ENCODE measurements around the gene RNF6.

Gene RNF6

DNA sequence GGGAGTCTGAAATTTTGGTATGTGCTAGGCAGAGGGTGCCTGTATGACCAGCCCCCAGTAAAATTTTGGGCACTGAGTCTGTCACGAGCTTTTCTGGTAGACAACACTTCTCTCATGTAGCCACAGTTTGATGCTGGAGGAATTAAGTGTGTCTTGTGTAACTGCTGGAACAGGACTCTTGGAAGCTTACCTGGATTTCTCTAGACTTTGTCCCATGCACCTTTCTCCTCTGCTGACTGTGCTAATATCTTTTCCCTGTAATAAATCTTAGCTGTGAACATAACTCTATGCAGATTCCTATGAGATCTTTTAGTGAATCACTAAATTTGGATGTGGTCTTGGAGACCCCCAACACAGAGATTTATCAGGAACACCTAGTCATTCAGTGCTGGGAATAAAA is 13.8 kb downstream of the RNF6 start:
- Histone ChIP-seq H3K4me1 (ENCODE audit: control insufficient read depth in 1 of 2, insufficient read depth in 2 of 2, low read length in 2 of 2) (no peaks in the 10 kb centered on the region), H3K9me3 (ENCODE audit: control insufficient read depth in 1 of 2, low read length in 2 of 2) (no peaks in the 10 kb centered on the region), H3K9ac (ENCODE audit: low read depth in 1 of 2, low read length in 2 of 2) (no peak overlapping the region), H3K27ac (ENCODE audit: low read depth, low read length) (no peak overlapping the region), H3K27me3 (ENCODE audit: control insufficient read depth in 1 of 2, insufficient read depth in 2 of 2, low read length in 2 of 2) (no peaks in the 10 kb centered on the region), H3K36me3 (ENCODE audit: control insufficient read depth in 1 of 2, insufficient read depth in 2 of 2, low read length in 2 of 2) (peaks cover 13 to 43% of the 10 kb centered on the region in 2 donors), H3K4me3 (ENCODE audit: low read depth in 1 of 2, low read length in 2 of 2) (no peak overlapping the region)

DNA sequence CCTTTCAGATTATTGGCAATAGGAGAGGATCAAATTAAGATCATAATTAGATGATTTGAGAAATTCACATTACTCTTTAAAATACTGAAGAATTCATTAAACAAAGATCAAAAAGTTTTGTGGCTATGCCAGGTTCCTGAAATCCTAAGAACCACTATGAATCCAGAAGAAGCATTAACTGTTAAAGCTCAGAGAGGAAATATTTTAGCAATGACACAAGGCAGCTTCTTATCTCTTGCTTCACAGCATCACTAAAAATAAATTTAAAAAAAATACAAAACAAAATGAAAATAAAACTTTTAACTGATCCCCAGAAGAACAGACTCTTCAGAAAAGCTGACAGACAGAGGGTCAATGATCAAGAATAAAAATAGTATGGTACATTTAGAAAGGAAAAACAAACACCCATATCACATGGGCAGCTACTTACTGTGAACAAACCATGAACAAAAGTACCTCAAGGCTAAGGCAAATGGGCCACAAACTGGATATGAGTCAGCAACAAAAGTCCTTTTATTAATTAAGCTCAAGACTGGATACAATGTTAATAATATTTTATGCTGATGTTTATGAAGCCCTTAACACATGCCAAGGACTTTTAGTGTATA is 19.6 kb downstream of the RNF6 start:
- H3K27me3 ChIP-seq (ENCODE audit: control insufficient read depth in 1 of 2, insufficient read depth in 2 of 2, low read length in 2 of 2): no peaks in the 10 kb centered on the region
- peaks cover 1 to 6% of the 10 kb centered on the region in 2 donors for H3K36me3 ChIP-seq (ENCODE audit: control insufficient read depth in 1 of 2, insufficient read depth in 2 of 2, low read length in 2 of 2)
- no peak overlapping the region for H3K4me3 ChIP-seq (ENCODE audit: low read depth in 1 of 2, low read length in 2 of 2)
- H3K4me1 ChIP-seq (ENCODE audit: control insufficient read depth in 1 of 2, insufficient read depth in 2 of 2, low read length in 2 of 2): no peaks in the 10 kb centered on the region
- H3K9me3 ChIP-seq (ENCODE audit: control insufficient read depth in 1 of 2, low read length in 2 of 2): no peaks in the 10 kb centered on the region
- no peak overlapping the region for H3K27ac ChIP-seq (ENCODE audit: low read depth, low read length)
- H3K9ac ChIP-seq (ENCODE audit: low read depth in 1 of 2, low read length in 2 of 2): no peak overlapping the region

DNA sequence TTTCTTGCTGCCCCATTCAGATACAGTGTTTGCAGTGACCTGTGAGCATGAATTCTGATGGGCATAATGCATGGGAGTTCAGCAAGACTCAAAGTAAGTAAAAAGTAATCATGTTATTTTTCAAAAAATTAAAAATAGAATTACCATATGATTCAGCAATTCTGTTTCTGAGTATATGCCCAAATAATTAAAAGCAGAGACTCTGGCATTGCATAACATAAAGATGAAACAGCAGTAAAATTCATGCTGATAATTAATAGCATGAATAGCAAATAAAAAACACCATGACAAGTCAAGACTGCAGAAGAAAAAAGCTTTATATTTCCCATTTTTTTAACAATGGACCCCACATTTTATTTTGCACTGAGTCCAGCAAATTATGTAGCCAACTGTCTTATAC is 21.3 kb downstream of the RNF6 start:
- no peaks in the 10 kb centered on the region for H3K4me1 ChIP-seq (ENCODE audit: control insufficient read depth in 1 of 2, insufficient read depth in 2 of 2, low read length in 2 of 2)
- H3K27ac ChIP-seq (ENCODE audit: low read depth, low read length): no peak overlapping the region
- peaks cover 0 to 4% of the 10 kb centered on the region in 2 donors for H3K36me3 ChIP-seq (ENCODE audit: control insufficient read depth in 1 of 2, insufficient read depth in 2 of 2, low read length in 2 of 2)
- H3K9me3 ChIP-seq (ENCODE audit: control insufficient read depth in 1 of 2, low read length in 2 of 2): peaks cover 0 to 5% of the 10 kb centered on the region in 2 donors
- H3K27me3 ChIP-seq (ENCODE audit: control insufficient read depth in 1 of 2, insufficient read depth in 2 of 2, low read length in 2 of 2): no peaks in the 10 kb centered on the region
- no peak overlapping the region for H3K9ac ChIP-seq (ENCODE audit: low read depth in 1 of 2, low read length in 2 of 2)
- no peak overlapping the region for H3K4me3 ChIP-seq (ENCODE audit: low read depth in 1 of 2, low read length in 2 of 2)

DNA sequence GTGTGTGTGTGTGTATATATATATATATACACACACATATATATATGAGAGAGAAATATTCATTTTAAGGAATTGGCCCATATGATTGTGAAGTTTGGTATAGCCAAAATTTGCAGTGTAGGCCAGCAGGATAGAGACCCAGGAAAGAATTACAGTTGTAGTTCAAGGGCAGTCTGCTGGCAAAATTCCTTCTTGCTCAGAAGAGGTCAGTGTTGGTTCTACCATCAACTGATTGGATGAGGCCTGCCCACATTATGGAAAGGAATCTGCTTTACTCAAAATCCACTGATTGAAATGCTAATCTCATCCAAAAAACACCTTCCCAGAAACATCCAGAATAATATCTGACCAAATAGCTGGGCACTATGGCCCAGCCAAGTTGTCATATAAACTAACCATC is 24.0 kb downstream of the RNF6 start:
- no peaks in the 10 kb centered on the region for H3K27me3 ChIP-seq (ENCODE audit: control insufficient read depth in 1 of 2, insufficient read depth in 2 of 2, low read length in 2 of 2)

GRCh38 chr13:26197298-26197697 is 24.8 kb downstream of the RNF6 start:
- no peak overlapping the region for H3K4me3 ChIP-seq (ENCODE audit: low read depth in 1 of 2, low read length in 2 of 2)
- H3K27ac ChIP-seq (ENCODE audit: low read depth, low read length): no peak overlapping the region
- H3K36me3 ChIP-seq (ENCODE audit: control insufficient read depth in 1 of 2, insufficient read depth in 2 of 2, low read length in 2 of 2): no peaks in the 10 kb centered on the region
- no peaks in the 10 kb centered on the region for H3K4me1 ChIP-seq (ENCODE audit: control insufficient read depth in 1 of 2, insufficient read depth in 2 of 2, low read length in 2 of 2)
- H3K9ac ChIP-seq (ENCODE audit: low read depth in 1 of 2, low read length in 2 of 2): no peak overlapping the region
- no peaks in the 10 kb centered on the region for H3K27me3 ChIP-seq (ENCODE audit: control insufficient read depth in 1 of 2, insufficient read depth in 2 of 2, low read length in 2 of 2)
- peaks cover 0 to 11% of the 10 kb centered on the region in 2 donors for H3K9me3 ChIP-seq (ENCODE audit: control insufficient read depth in 1 of 2, low read length in 2 of 2)

More for the DNA sequence above, 24.0 kb downstream of the RNF6 start:
- no peaks in the 10 kb centered on the region for H3K4me1 ChIP-seq (ENCODE audit: control insufficient read depth in 1 of 2, insufficient read depth in 2 of 2, low read length in 2 of 2)
- peaks cover 0 to 3% of the 10 kb centered on the region in 2 donors for H3K36me3 ChIP-seq (ENCODE audit: control insufficient read depth in 1 of 2, insufficient read depth in 2 of 2, low read length in 2 of 2)
- H3K9ac ChIP-seq (ENCODE audit: low read depth in 1 of 2, low read length in 2 of 2): no peak overlapping the region
- H3K4me3 ChIP-seq (ENCODE audit: low read depth in 1 of 2, low read length in 2 of 2): no peak overlapping the region
- H3K9me3 ChIP-seq (ENCODE audit: control insufficient read depth in 1 of 2, low read length in 2 of 2): peaks cover 0 to 11% of the 10 kb centered on the region in 2 donors
- no peak overlapping the region for H3K27ac ChIP-seq (ENCODE audit: low read depth, low read length)

GRCh38 chr13:26186995-26187394 is 35.1 kb downstream of the RNF6 start:
- H3K9ac ChIP-seq (ENCODE audit: low read depth in 1 of 2, low read length in 2 of 2): peak overlapping the region; percentile 41 to 76
- peak overlapping the region; percentile 50 to 79 for H3K4me3 ChIP-seq (ENCODE audit: low read depth in 1 of 2, low read length in 2 of 2)
- no peaks in the 10 kb centered on the region for H3K27me3 ChIP-seq (ENCODE audit: control insufficient read depth in 1 of 2, insufficient read depth in 2 of 2, low read length in 2 of 2)
- no peaks in the 10 kb centered on the region for H3K9me3 ChIP-seq (ENCODE audit: control insufficient read depth in 1 of 2, low read length in 2 of 2)
- peaks cover 0 to 3% of the 10 kb centered on the region in 2 donors for H3K4me1 ChIP-seq (ENCODE audit: control insufficient read depth in 1 of 2, insufficient read depth in 2 of 2, low read length in 2 of 2)
- H3K27ac ChIP-seq (ENCODE audit: low read depth, low read length): no peak overlapping the region
- H3K36me3 ChIP-seq (ENCODE audit: control insufficient read depth in 1 of 2, insufficient read depth in 2 of 2, low read length in 2 of 2): no peaks in the 10 kb centered on the region

DNA sequence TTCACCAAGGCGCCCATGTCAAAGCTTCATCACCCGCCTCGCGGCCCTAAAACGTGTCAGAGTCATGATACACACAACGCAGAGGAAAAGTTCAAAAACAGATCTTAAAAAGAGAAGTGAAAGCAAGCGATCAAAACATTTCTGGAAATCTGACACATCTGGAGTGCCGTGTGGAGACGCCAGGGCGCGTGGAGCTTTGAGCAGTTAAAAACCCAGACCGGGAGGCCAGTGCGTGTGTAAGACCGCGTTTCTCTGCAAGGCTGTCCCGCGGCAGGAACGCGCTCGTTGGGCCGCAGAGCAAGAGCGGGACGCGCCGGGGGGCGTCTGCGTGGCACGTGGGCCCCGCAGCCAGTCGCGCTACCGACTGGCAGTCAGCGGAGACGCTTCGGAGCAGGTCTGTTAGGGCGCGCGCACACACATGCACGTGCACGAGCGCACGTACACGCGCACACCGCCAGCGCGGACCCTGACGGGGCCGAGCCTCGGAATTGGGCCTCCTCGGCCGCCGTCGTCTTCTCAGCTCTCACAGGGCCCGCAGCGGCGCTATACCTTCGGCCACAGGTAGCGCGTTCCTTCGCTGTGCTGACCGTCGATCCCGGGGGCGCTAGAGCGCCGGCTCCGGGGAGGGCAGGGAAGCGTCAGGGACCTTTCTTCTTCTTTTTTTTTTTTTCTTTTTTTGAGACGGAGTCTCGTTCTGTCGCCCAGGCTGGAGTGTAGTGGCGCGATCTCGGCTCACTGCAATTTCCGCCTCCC is 35.8 kb downstream of the RNF6 start:
- Histone ChIP-seq H3K27me3 (ENCODE audit: control insufficient read depth in 1 of 2, insufficient read depth in 2 of 2, low read length in 2 of 2) (no peaks in the 10 kb centered on the region), H3K36me3 (ENCODE audit: control insufficient read depth in 1 of 2, insufficient read depth in 2 of 2, low read length in 2 of 2) (no peaks in the 10 kb centered on the region), H3K27ac (ENCODE audit: low read depth, low read length) (peak overlapping the region; percentile 79), H3K9me3 (ENCODE audit: control insufficient read depth in 1 of 2, low read length in 2 of 2) (no peaks in the 10 kb centered on the region), H3K4me1 (ENCODE audit: control insufficient read depth in 1 of 2, insufficient read depth in 2 of 2, low read length in 2 of 2) (peaks cover 0 to 3% of the 10 kb centered on the region in 2 donors), H3K4me3 (ENCODE audit: low read depth in 1 of 2, low read length in 2 of 2) (peak overlapping the region; percentile 84 to 90), H3K9ac (ENCODE audit: low read depth in 1 of 2, low read length in 2 of 2) (peak overlapping the region; percentile 75 to 85)

DNA sequence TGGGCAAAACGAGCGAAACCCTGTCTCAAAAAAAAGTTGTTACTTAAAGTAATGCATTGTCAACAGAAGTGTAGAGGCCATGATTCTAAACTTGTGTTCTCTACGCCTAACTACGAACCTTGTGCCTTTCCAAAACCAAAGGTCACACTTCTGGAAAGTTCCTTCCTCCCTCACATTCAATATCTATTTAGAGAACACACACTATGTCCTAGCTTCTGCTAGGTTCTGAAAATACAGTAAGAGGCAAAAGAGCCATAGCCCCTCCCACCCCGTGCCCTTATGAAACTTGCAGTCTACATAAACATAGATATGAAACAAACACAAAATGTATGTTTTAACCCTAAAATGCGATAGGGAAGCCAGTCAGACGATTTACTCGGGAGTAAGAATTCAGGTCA is 36.4 kb downstream of the RNF6 start:
- H3K27me3 ChIP-seq (ENCODE audit: control insufficient read depth in 1 of 2, insufficient read depth in 2 of 2, low read length in 2 of 2): no peaks in the 10 kb centered on the region
- H3K27ac ChIP-seq (ENCODE audit: low read depth, low read length): peak overlapping the region; percentile 79
- peak overlapping the region; percentile 84 to 90 for H3K4me3 ChIP-seq (ENCODE audit: low read depth in 1 of 2, low read length in 2 of 2)
- H3K9ac ChIP-seq (ENCODE audit: low read depth in 1 of 2, low read length in 2 of 2): peak overlapping the region; percentile 75 to 85
- H3K4me1 ChIP-seq (ENCODE audit: control insufficient read depth in 1 of 2, insufficient read depth in 2 of 2, low read length in 2 of 2): peaks cover 0 to 3% of the 10 kb centered on the region in 2 donors
- no peaks in the 10 kb centered on the region for H3K9me3 ChIP-seq (ENCODE audit: control insufficient read depth in 1 of 2, low read length in 2 of 2)
- no peaks in the 10 kb centered on the region for H3K36me3 ChIP-seq (ENCODE audit: control insufficient read depth in 1 of 2, insufficient read depth in 2 of 2, low read length in 2 of 2)

- H3K9ac ChIP-seq (ENCODE audit: low read depth in 1 of 2, low read length in 2 of 2): no peak overlapping the region
Measured at GRCh38 chr13:26184791-26185250, 37.3 kb downstream of the RNF6 start.

GRCh38 chr13:26183416-26183815 is 38.7 kb downstream of the RNF6 start:
- Histone ChIP-seq H3K27ac (ENCODE audit: low read depth, low read length) (no peak overlapping the region), H3K4me1 (ENCODE audit: control insufficient read depth in 1 of 2, insufficient read depth in 2 of 2, low read length in 2 of 2) (peaks cover 0 to 3% of the 10 kb centered on the region in 2 donors), H3K27me3 (ENCODE audit: control insufficient read depth in 1 of 2, insufficient read depth in 2 of 2, low read length in 2 of 2) (no peaks in the 10 kb centered on the region), H3K9me3 (ENCODE audit: control insufficient read depth in 1 of 2, low read length in 2 of 2) (no peaks in the 10 kb centered on the region), H3K4me3 (ENCODE audit: low read depth in 1 of 2, low read length in 2 of 2) (no peak overlapping the region), H3K9ac (ENCODE audit: low read depth in 1 of 2, low read length in 2 of 2) (no peak overlapping the region), H3K36me3 (ENCODE audit: control insufficient read depth in 1 of 2, insufficient read depth in 2 of 2, low read length in 2 of 2) (no peaks in the 10 kb centered on the region)

More at GRCh38 chr13:26184791-26185250, 37.3 kb downstream of the RNF6 start:
- Histone ChIP-seq H3K4me1 (ENCODE audit: control insufficient read depth in 1 of 2, insufficient read depth in 2 of 2, low read length in 2 of 2) (peaks cover 0 to 3% of the 10 kb centered on the region in 2 donors), H3K4me3 (ENCODE audit: low read depth in 1 of 2, low read length in 2 of 2) (no peak overlapping the region), H3K36me3 (ENCODE audit: control insufficient read depth in 1 of 2, insufficient read depth in 2 of 2, low read length in 2 of 2) (no peaks in the 10 kb centered on the region), H3K27ac (ENCODE audit: low read depth, low read length) (no peak overlapping the region), H3K27me3 (ENCODE audit: control insufficient read depth in 1 of 2, insufficient read depth in 2 of 2, low read length in 2 of 2) (no peaks in the 10 kb centered on the region), H3K9me3 (ENCODE audit: control insufficient read depth in 1 of 2, low read length in 2 of 2) (no peaks in the 10 kb centered on the region)
